Fibroblast of lung (primary cell): ENCODE measurements around the gene SPRED2. TPM values are rescaled to one million over a fixed set of nuclear protein-coding genes. Genes with fewer than 3 reads are reported as not detected.

ENCODE experiments used
- DNase-seq, 2 donors: peaks; one replicate each; pipeline versions ENCODE4 v3.0.0 to v3.0.0-alpha.2; 2010; ENCODE audit warnings: low read depth in 2 of 2
- H2AFZ ChIP-seq: 2 replicates; pipeline ENCODE4 v1.5.1; 2012; ENCODE audit warnings: low read length, control low read depth, inconsistent platforms
- H3K27ac ChIP-seq: 2 replicates; pipeline ENCODE4 v1.5.1; 2011; ENCODE audit warnings: low read length, control low read depth; ENCODE audit not compliant: insufficient read depth
- H3K27me3 ChIP-seq: 2 replicates; pipeline ENCODE4 v1.5.1; 2011; ENCODE audit warnings: mild to moderate bottlenecking, low read length; ENCODE audit not compliant: control insufficient read depth, insufficient read depth
- H3K36me3 ChIP-seq: 2 replicates; pipeline ENCODE4 v1.5.1; 2011; ENCODE audit warnings: low read length; ENCODE audit not compliant: control insufficient read depth, insufficient read depth
- H3K4me1 ChIP-seq: 2 replicates; pipeline ENCODE4 v1.5.1; 2011; ENCODE audit warnings: low read length; ENCODE audit not compliant: control insufficient read depth, insufficient read depth; ENCODE audit errors: extremely low read depth
- H3K4me2 ChIP-seq: 2 replicates; pipeline ENCODE4 v1.5.1; 2011; ENCODE audit warnings: low read length, control low read depth; ENCODE audit not compliant: insufficient read depth; ENCODE audit errors: extremely low read depth
- H3K4me3 ChIP-seq, 4 experiments: fragments of 200-600 bp in 1 of 4; sonication (generic) in 1 of 4; replicated peaks in 1 of 4; 2 replicates each; pipeline ENCODE4 v1.5.1; 2011 to 2016; ENCODE audit warnings: low read length in 4 of 4, low read depth in 3 of 4, mild to moderate bottlenecking in 3 of 4, control low read depth in 2 of 4, inconsistent platforms in 1 of 4, mixed read lengths in 1 of 4; ENCODE audit not compliant: insufficient read depth in 1 of 4; ENCODE audit errors: control extremely low read depth in 1 of 4
- H3K79me2 ChIP-seq: 2 replicates; pipeline ENCODE4 v1.5.1; 2012; ENCODE audit warnings: mild to moderate bottlenecking, low read length, inconsistent platforms; ENCODE audit not compliant: control insufficient read depth, insufficient read depth
- H3K9ac ChIP-seq: 2 replicates; pipeline ENCODE4 v1.5.1; 2011; ENCODE audit warnings: mild to moderate bottlenecking, low read length, control low read depth; ENCODE audit not compliant: insufficient read depth
- H3K9me3 ChIP-seq: 2 replicates; pipeline ENCODE4 v1.5.1; 2012; ENCODE audit warnings: low read depth, low read length; ENCODE audit not compliant: control insufficient read depth, insufficient read depth
- H4K20me1 ChIP-seq: 2 replicates; pipeline ENCODE4 v1.5.1; 2011; ENCODE audit warnings: low read length; ENCODE audit not compliant: control insufficient read depth, insufficient read depth; ENCODE audit errors: extremely low read depth
- CTCF ChIP-seq, 2 donors: IDR thresholded peaks in 1 of 2; conservative IDR thresholded peaks in 1 of 2; 1 replicate in 1 of 2; 2 replicates in 1 of 2; pipeline ENCODE4 v1.5.1; 2011 to 2012; ENCODE audit warnings: low read length in 2 of 2, control low read depth in 1 of 2, inconsistent platforms in 1 of 2, low read depth in 1 of 2, mild to moderate bottlenecking in 1 of 2
- EZH2 ChIP-seq: IDR thresholded peaks from 2 replicates; pipeline ENCODE4 v1.5.1; 2012; ENCODE audit warnings: low read length, control low read depth, mild to moderate bottlenecking; ENCODE audit errors: missing control alignments
- polyA plus RNA-seq, 2 donors: library from polyadenylated mRNA; depleted of rRNA in 1 of 2; stranded (reverse) in 1 of 2; unstranded in 1 of 2; fragments of >200 nt; gene quantifications; 2 replicates each; pipeline ENCODE4 v1.2.1, GENCODE V29; 2011 to 2012; ENCODE audit warnings: missing spikeins in 1 of 2
- total RNA-seq: library from RNA; depleted of rRNA; stranded (reverse); fragments of >200 nt; gene quantifications from 2 replicates; pipeline ENCODE4 v1.2.1, GENCODE V29; 2014

Gene SPRED2
- total and polyA plus RNA-seq, 2 donors (not counting 1 experiment from before 2014, with no cell fraction given) = 9.4 to 26.1 TPM

GRCh38 chr2:65424391-65424790, 8.0 kb downstream of the SPRED2 start:
- Histone ChIP-seq H3K27me3 (no peaks in the 10 kb centered on the region), H4K20me1 (peaks cover 2% of the 10 kb centered on the region), H3K36me3 (no peaks in the 10 kb centered on the region), H3K27ac (no peak overlapping the region), H3K4me1 (peaks cover 9% of the 10 kb centered on the region), H3K79me2 (peaks cover 95% of the 10 kb centered on the region), H3K9ac (no peak overlapping the region), H2AFZ (no peak overlapping the region), H3K9me3 (no peaks in the 10 kb centered on the region), H3K4me3 (no peak overlapping the region), H3K4me2 (no peak overlapping the region)
- DNase-seq = no peak
- TF ChIP-seq EZH2 (no peak), CTCF (conservative IDR thresholded peaks at IDR 0.05 in 1 of 2, IDR thresholded peaks at IDR 0.05 in 1 of 2; ENCODE audit: low read depth in 1 of 2, low read length in 2 of 2) (no peak)

- H3K4me3 ChIP-seq = no peak overlapping the region
- H3K27ac ChIP-seq = no peak overlapping the region
- no peaks in the 10 kb centered on the region for H3K27me3 ChIP-seq
- H3K9ac ChIP-seq = no peak overlapping the region
- TF ChIP-seq CTCF (conservative IDR thresholded peaks at IDR 0.05 in 1 of 2, IDR thresholded peaks at IDR 0.05 in 1 of 2; ENCODE audit: low read depth in 1 of 2, low read length in 2 of 2) (no peak), EZH2 (no peak)
- no peak for DNase-seq
- H4K20me1 ChIP-seq = no peaks in the 10 kb centered on the region
- no peaks in the 10 kb centered on the region for H3K36me3 ChIP-seq
- H3K4me2 ChIP-seq = peak overlapping the region; percentile 1
- no peaks in the 10 kb centered on the region for H3K9me3 ChIP-seq
- peaks cover 9% of the 10 kb centered on the region for H3K4me1 ChIP-seq
- no peak overlapping the region for H2AFZ ChIP-seq
- H3K79me2 ChIP-seq = peaks cover 93% of the 10 kb centered on the region
Measured at GRCh38 chr2:65421432-65421748, 11.0 kb downstream of the SPRED2 start.

- Histone ChIP-seq H3K9ac (no peak overlapping the region), H3K4me2 (peak overlapping the region; percentile 1), H2AFZ (no peak overlapping the region), H3K9me3 (no peaks in the 10 kb centered on the region), H3K4me3 (no peak overlapping the region), H3K27me3 (no peaks in the 10 kb centered on the region), H3K27ac (no peak overlapping the region), H3K79me2 (peaks cover 93% of the 10 kb centered on the region), H4K20me1 (no peaks in the 10 kb centered on the region), H3K4me1 (peaks cover 9% of the 10 kb centered on the region), H3K36me3 (no peaks in the 10 kb centered on the region)
- TF ChIP-seq EZH2 (no peak), CTCF (conservative IDR thresholded peaks at IDR 0.05 in 1 of 2, IDR thresholded peaks at IDR 0.05 in 1 of 2; ENCODE audit: low read depth in 1 of 2, low read length in 2 of 2) (no peak)
- DNase-seq = peak; percentile 50 to 61
Measured at GRCh38 chr2:65420712-65421431, 11.5 kb downstream of the SPRED2 start.
